DND-41 (cell line): ENCODE results near the gene TGM3.

Source experiments
- ATAC-seq: fragments of 200-7000 bp; cut with Tn5 transposase; 3 replicates; pipeline ENCODE4 v1.9.1; 2021; ENCODE audit warnings: low read depth; ENCODE audit not compliant: insufficient read depth
- DNase-seq: peaks from one replicate; pipeline ENCODE4 v3.0.0-alpha.2; 2020
- H2AFZ ChIP-seq: 2 replicates; pipeline ENCODE4 v1.6.0; 2012; ENCODE audit warnings: low read depth, low read length
- H3K27ac ChIP-seq: 2 replicates; pipeline ENCODE4 v1.5.1; 2012; ENCODE audit warnings: low read length, inconsistent platforms
- H3K27me3 ChIP-seq: fragments of 200-600 bp; sonication (generic); 2 replicates; pipeline ENCODE4 v1.6.0; 2012; ENCODE audit warnings: low read length, mild to moderate bottlenecking, inconsistent platforms; ENCODE audit not compliant: insufficient read depth, poor library complexity
- H3K36me3 ChIP-seq: 2 replicates; pipeline ENCODE4 v1.5.1; 2012; ENCODE audit warnings: low read length, inconsistent platforms; ENCODE audit not compliant: insufficient read depth
- H3K4me1 ChIP-seq: 2 replicates; pipeline ENCODE4 v1.5.1; 2012; ENCODE audit warnings: mild to moderate bottlenecking, low read length; ENCODE audit not compliant: insufficient read depth
- H3K4me2 ChIP-seq: 2 replicates; pipeline ENCODE4 v1.6.0; 2012; ENCODE audit warnings: mild to moderate bottlenecking, moderate library complexity, low read length, inconsistent platforms; ENCODE audit not compliant: insufficient read depth
- H3K4me3 ChIP-seq, 2 experiments: fragments of 200-600 bp in 1 of 2; shearing (Covaris generic) in 1 of 2; 2 replicates each; pipeline ENCODE4 v1.5.1; 2012 to 2016; ENCODE audit warnings: inconsistent platforms in 2 of 2, low read length in 2 of 2, mild to moderate bottlenecking in 2 of 2, low read depth in 1 of 2, moderate library complexity in 1 of 2
- H3K79me2 ChIP-seq: 2 replicates; pipeline ENCODE4 v1.6.0; 2012; ENCODE audit warnings: low read length, inconsistent platforms; ENCODE audit not compliant: insufficient read depth
- H3K9ac ChIP-seq: 2 replicates; pipeline ENCODE4 v1.6.0; 2012; ENCODE audit warnings: low read depth, mild to moderate bottlenecking, inconsistent platforms, low read length, moderate library complexity
- H3K9me3 ChIP-seq: 2 replicates; pipeline ENCODE4 v1.5.1; 2012; ENCODE audit warnings: low read length, moderate library complexity, mild to moderate bottlenecking, inconsistent platforms; ENCODE audit not compliant: insufficient read depth, severe bottlenecking
- H4K20me1 ChIP-seq: 2 replicates; pipeline ENCODE4 v1.6.0; 2012; ENCODE audit warnings: low read length; ENCODE audit not compliant: insufficient read depth
- CTCF ChIP-seq: IDR thresholded peaks from 2 replicates; pipeline ENCODE4 v1.5.1; 2012; ENCODE audit warnings: borderline replicate concordance, low read length, moderate library complexity, mild to moderate bottlenecking; ENCODE audit not compliant: poor library complexity, severe bottlenecking; ENCODE audit errors: extremely low read depth
- EZH2 ChIP-seq: IDR thresholded peaks from 3 replicates; pipeline ENCODE4 v1.6.1; 2012; ENCODE audit warnings: borderline replicate concordance, low read depth, mild to moderate bottlenecking, moderate library complexity, low read length, inconsistent platforms; ENCODE audit not compliant: severe bottlenecking

Gene TGM3

GRCh38 chr20:2295286-2295685, 515 bp upstream of the TGM3 start:
- Histone ChIP-seq H3K36me3 (no peaks in the 10 kb centered on the region), H3K27ac (no peak overlapping the region), H3K9ac (no peak overlapping the region), H3K79me2 (no peaks in the 10 kb centered on the region), H4K20me1 (no peaks in the 10 kb centered on the region), H2AFZ (no peak overlapping the region), H3K9me3 (no peaks in the 10 kb centered on the region), H3K4me1 (no peaks in the 10 kb centered on the region), H3K27me3 (peaks cover 24% of the 10 kb centered on the region), H3K4me2 (no peak overlapping the region), H3K4me3 (no peak overlapping the region)
- no peak for TF ChIP-seq CTCF
- TF ChIP-seq EZH2, result no peak
- ATAC-seq, result no peak
- DNase-seq, result no peak

- H2AFZ ChIP-seq, result no peak overlapping the region
- no peaks in the 10 kb centered on the region for H3K36me3 ChIP-seq
- no peak for ATAC-seq
- no peak for TF ChIP-seq CTCF
- TF ChIP-seq EZH2, result no peak
- no peak overlapping the region for H3K27ac ChIP-seq
- no peaks in the 10 kb centered on the region for H4K20me1 ChIP-seq
- H3K4me3 ChIP-seq, result no peak overlapping the region
- no peaks in the 10 kb centered on the region for H3K4me1 ChIP-seq
- H3K9ac ChIP-seq, result no peak overlapping the region
- H3K27me3 ChIP-seq, result peaks cover 17% of the 10 kb centered on the region
- H3K4me2 ChIP-seq, result no peak overlapping the region
- no peaks in the 10 kb centered on the region for H3K9me3 ChIP-seq
- no peak for DNase-seq
- H3K79me2 ChIP-seq, result no peaks in the 10 kb centered on the region
These were observed 939 bp downstream of the TGM3 start for GRCh38 chr20:2296524-2297356.

GRCh38 chr20:2297357-2297728, 1.5 kb downstream of the TGM3 start:
- no peaks in the 10 kb centered on the region for H3K9me3 ChIP-seq
- no peak overlapping the region for H2AFZ ChIP-seq
- ATAC-seq (no peak), DNase-seq (no peak)
- H3K4me3 ChIP-seq, result no peak overlapping the region
- H3K27me3 ChIP-seq, result peaks cover 22% of the 10 kb centered on the region
- no peak overlapping the region for H3K9ac ChIP-seq
- no peaks in the 10 kb centered on the region for H3K4me1 ChIP-seq
- H3K27ac ChIP-seq, result no peak overlapping the region
- TF ChIP-seq CTCF, result no peak
- no peak for TF ChIP-seq EZH2
- no peaks in the 10 kb centered on the region for H3K36me3 ChIP-seq
- H3K79me2 ChIP-seq, result no peaks in the 10 kb centered on the region
- no peak overlapping the region for H3K4me2 ChIP-seq
- H4K20me1 ChIP-seq, result no peaks in the 10 kb centered on the region
